Activated T-helper 1 cell treated with anti-CD3 and anti-CD28 coated beads, Interleukin-12 subunit alpha, Interleukin-12 subunit beta, Interleukin-2, Interleukin-4 antibody, amounts not matched to agents 30 ng/mL and 10 ng/mL and 1 ng/mL, durations not matched to agents 14 hours and 24 hours and 36 hours (primary cell): ENCODE data around the gene IFIT5. TPM values are rescaled to one million over a fixed set of nuclear protein-coding genes. Genes with fewer than 3 reads are reported as not detected.
"Not testable (repeated sequence)": the region's sequence is repeated elsewhere in the genome, so short reads cannot be mapped to it uniquely, and the experiment has no call there.

Experiments
- DNase-seq: peaks from one replicate; pipeline ENCODE4 v3.0.0; 2021; ENCODE audit warnings: low spot score
- H3K27ac Mint-ChIP-seq: one replicate; pipeline ENCODE4 v1.8.0; 2021; ENCODE audit warnings: mild to moderate bottlenecking, mixed read lengths
- H3K27me3 Mint-ChIP-seq: one replicate; pipeline ENCODE4 v1.8.0; 2022; ENCODE audit warnings: mild to moderate bottlenecking, moderate library complexity, mixed read lengths; ENCODE audit not compliant: insufficient read depth
- H3K36me3 Mint-ChIP-seq: one replicate; pipeline ENCODE4 v1.8.0; 2021; ENCODE audit warnings: low read depth, mixed read lengths
- H3K4me1 Mint-ChIP-seq: one replicate; pipeline ENCODE4 v1.8.0; 2021; ENCODE audit warnings: low read depth, mixed read lengths
- H3K4me3 Mint-ChIP-seq: one replicate; pipeline ENCODE4 v1.8.0; 2021; ENCODE audit warnings: mild to moderate bottlenecking, moderate library complexity, mixed read lengths
- H3K9me3 Mint-ChIP-seq: one replicate; pipeline ENCODE4 v1.8.0; 2021; ENCODE audit warnings: mixed read lengths
- intact Hi-C: fragments of 100-400 bp; cut with micrococcal nuclease; formaldehyde crosslinking; loops from one replicate; pipeline ENCODE4 v1.15.1; 2024
- total RNA-seq: library from RNA; stranded (reverse); gene quantifications from 2 replicates; pipeline ENCODE4 v1.2.3, GENCODE V29; 2022

IFIT5 gene
- total RNA-seq, 1 donor from 2014 or later = 8.7 TPM

DNA sequence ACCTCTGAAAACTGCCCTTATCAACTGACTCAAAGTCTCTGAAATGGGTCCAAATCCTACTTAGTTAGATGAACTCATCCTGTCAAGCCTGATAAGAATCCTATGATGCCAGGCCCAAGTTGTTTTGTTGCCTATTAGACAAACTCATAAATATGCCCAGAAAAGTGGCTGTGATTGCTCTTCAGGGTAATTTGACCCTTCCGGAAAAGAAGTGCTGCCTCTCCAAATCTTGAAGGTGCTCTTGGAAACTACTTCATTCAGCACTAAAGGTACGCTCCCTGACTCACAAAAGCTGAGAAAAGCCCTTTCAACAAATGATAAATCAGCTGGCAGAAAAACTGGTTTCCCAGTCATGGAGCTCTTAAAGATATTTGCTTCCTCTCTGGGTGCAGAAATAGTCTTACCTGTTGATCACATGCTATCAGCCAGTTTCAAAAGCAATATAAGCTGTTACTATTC, 6.7 kb downstream of the IFIT5 start:
- Mint-ChIP-seq H3K9me3 (no peaks in the 10 kb centered on the region), H3K27ac (no peak overlapping the region), H3K4me1 (peaks cover 30% of the 10 kb centered on the region), H3K36me3 (peaks cover 41% of the 10 kb centered on the region), H3K4me3 (no peak overlapping the region), H3K27me3 (no peaks in the 10 kb centered on the region)
- intact Hi-C loops = loop anchor here (10.0 kb wide), 1 partner anchor 1444 kb away; no protein-coding TSS in a partner anchor
- no peak for DNase-seq

DNA sequence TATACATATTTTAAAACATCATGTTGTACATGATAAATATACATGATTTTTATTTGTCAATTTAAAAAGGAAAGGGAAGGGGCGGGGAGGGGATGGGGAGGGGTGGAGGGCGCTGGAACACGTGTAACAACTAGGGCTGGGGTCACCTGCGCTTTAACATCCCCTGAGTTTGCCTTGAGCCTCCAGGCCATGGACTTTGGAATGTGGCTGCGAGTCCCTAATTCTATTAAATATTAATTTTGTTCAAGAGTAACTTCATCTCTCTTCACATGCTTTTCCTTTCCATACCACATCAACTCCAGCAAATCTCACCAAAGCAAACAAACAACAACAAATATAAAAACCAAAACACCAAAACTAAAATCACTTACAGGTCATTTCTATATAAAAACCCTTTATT, 10.6 kb downstream of the IFIT5 start:
- intact Hi-C loops = loop anchor here (10.0 kb wide), 1 partner anchor 1440 kb away; no protein-coding TSS in a partner anchor
- Mint-ChIP-seq H3K4me1 (no peaks in the 10 kb centered on the region), H3K9me3 (no peaks in the 10 kb centered on the region), H3K36me3 (peaks cover 21% of the 10 kb centered on the region), H3K27me3 (peaks cover 5% of the 10 kb centered on the region), H3K4me3 (no peak overlapping the region), H3K27ac (no peak overlapping the region)
- DNase-seq = no peak

DNA sequence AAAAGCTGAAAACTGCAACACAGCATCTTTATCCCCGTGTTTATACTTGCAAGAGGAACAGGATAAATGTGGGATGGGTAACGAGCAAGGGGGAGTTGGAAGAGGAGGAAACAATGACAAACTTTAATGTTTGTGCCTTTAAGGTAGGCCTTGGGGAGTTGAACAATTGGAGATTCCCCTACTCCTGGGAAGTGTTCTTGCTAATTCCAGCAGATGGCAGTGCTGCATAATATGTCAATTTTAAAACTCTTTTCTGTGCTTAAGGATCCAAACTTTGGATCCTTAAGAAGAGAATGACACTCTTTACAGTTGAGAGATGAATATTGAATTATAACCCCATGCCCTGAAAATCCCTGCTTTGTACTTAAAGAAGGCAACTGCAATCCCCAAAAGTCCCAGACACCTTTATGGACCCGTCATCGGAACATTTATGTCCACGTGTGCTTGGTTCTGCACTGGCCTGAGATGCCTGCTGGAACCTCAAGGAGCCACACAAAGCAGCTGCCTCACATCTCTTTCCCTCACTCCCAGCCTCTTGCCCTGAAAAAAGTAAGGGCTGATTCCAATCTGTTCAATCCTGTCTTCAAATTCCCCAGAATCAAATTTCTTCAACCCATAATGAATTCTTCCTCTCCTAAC, 12.0 kb downstream of the IFIT5 start:
- no peaks in the 10 kb centered on the region for H3K4me1 Mint-ChIP-seq
- peaks cover 5% of the 10 kb centered on the region for H3K27me3 Mint-ChIP-seq
- intact Hi-C loops = loop anchor here (1.0 to 10.0 kb wide), 3 partner anchors 11 to 1438 kb away; no protein-coding TSS in a partner anchor
- H3K9me3 Mint-ChIP-seq = no peaks in the 10 kb centered on the region
- DNase-seq = no peak
- H3K36me3 Mint-ChIP-seq = peaks cover 11% of the 10 kb centered on the region
- no peak overlapping the region for H3K27ac Mint-ChIP-seq
- no peak overlapping the region for H3K4me3 Mint-ChIP-seq

DNA sequence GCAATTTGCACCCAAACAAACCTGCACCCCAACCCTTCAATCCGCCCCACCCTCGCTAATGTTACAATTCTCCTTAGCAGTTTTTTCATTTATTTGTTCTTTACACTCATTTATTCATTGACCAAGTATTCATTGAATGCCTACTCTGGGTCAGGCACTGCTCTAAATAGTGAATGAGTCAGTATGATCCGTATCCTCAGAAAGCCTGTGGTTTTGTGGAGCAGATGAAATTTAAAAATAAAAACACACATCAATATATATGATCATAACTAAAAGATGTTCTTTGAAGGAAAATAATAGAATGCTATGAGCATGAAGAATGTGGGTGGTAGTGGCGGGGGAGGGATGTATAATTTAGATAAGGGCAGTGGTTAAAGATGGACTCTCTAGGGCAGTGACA, 13.3 kb downstream of the IFIT5 start:
- Mint-ChIP-seq H3K4me3 (no peak overlapping the region), H3K27ac (no peak overlapping the region), H3K9me3 (no peaks in the 10 kb centered on the region), H3K27me3 (peaks cover 14% of the 10 kb centered on the region), H3K36me3 (peaks cover 6% of the 10 kb centered on the region), H3K4me1 (no peaks in the 10 kb centered on the region)
- intact Hi-C loops = loop anchor here (10.0 kb wide), 1 partner anchor 1437 kb away; no protein-coding TSS in a partner anchor
- DNase-seq = no peak

DNA sequence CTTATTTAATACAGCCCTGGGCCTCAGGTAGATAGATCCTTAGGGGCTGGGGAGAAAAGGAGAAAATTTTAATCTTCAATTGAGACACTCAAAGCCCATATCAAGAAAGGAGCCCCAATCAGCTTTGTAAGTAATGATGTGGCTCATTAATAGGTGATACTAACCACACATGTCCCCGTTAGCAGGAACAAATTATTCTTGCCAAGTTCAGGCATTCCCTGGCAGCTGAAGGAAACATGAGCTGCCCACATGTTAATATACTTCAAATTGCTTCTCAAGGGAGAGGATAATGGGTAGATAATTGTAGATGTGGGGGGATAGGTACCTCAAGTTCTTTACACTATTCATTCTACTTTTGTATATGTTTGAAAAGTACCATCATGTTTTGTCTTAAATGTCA, 14.5 kb downstream of the IFIT5 start:
- peaks cover 22% of the 10 kb centered on the region for H3K27me3 Mint-ChIP-seq
- H3K9me3 Mint-ChIP-seq = no peaks in the 10 kb centered on the region
- no peak overlapping the region for H3K4me3 Mint-ChIP-seq
- DNase-seq = no peak
- H3K4me1 Mint-ChIP-seq = no peaks in the 10 kb centered on the region
- intact Hi-C loops = loop anchor here (10.0 kb wide), 1 partner anchor 1436 kb away; no protein-coding TSS in a partner anchor
- H3K36me3 Mint-ChIP-seq = peaks cover 2% of the 10 kb centered on the region
- H3K27ac Mint-ChIP-seq = no peak overlapping the region

DNA sequence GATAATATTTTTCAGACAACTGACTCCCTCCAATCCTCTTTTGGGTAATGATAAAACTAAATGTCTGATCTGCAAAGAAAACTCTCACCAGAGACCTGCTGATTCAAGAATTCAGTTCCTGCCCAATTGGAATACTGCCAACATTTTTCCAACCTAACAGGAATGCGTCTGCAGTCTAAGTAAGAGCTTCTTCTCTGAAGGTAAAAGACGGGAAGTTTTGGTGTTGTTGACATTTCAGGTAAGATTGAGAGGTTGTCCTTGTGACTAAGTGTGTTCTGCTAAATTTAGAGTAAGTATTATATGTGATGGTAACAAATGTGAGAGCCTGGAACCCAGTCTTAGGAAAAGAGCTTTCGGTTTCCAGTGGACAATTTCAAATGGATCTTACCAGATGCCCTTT, 17.6 kb downstream of the IFIT5 start:
- Mint-ChIP-seq H3K4me3 (no peak overlapping the region), H3K36me3 (no peaks in the 10 kb centered on the region), H3K27ac (no peak overlapping the region), H3K27me3 (peaks cover 39% of the 10 kb centered on the region), H3K9me3 (no peaks in the 10 kb centered on the region), H3K4me1 (no peaks in the 10 kb centered on the region)
- intact Hi-C loops = no loop called here
- DNase-seq = no peak

DNA sequence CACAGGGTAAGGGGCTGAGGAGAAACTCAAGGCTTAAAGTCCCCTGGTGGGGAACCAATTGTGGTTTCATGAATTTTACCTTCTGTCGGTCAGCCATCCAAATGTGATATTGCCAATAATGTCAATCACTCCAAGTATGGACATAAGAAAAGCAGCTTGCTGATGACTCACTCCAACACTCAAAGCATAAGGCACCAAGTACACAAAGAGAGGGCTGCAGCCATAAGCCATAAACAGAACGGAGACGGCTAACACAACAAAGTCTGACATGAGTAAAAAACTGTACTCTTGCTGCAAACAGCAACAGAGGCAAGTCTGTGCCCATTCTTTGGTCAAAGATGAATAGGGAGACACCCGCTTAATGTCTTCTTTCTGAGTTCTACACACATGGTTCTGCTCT, 24.2 kb downstream of the IFIT5 start:
- Mint-ChIP-seq H3K4me1 (no peaks in the 10 kb centered on the region), H3K27me3 (peaks cover 28% of the 10 kb centered on the region), H3K27ac (no peak overlapping the region), H3K36me3 (no peaks in the 10 kb centered on the region), H3K9me3 (no peaks in the 10 kb centered on the region), H3K4me3 (no peak overlapping the region)
- intact Hi-C loops = no loop called here
- no peak for DNase-seq

DNA sequence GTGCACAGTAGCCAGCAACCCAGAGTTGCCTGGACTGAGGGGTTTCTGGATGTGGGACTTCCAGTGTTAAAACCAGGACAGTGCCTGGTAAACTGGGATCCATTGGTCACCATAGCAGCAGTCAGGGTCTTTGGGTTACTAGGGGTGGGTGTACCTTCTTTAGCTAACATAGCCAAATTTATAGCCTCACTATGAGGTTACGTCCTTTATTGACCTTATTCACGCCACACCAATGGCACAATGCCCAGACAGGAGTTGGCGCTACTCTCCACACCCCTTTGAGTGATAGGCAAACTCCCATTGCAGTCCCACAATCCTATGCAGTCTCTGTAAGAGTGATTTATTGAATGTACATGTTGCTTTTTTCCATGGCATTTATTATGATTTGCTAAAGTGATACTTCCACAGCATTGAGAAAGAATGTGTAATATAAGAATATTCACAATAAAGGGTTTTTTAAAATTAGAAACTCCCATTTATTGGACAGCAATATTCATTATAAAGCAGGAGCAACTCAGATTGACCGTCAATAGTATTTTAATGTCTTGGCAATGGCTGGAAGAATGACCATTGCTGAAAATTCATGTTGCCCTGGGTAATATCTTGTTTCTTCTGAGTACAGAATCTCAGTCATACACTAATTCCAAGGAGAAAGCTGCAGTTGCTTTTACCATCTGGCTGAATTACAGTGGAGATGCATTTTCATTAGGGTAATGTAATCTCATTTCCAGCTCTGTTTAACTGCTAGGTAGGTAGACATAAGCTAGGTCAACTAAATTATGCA, 26.1 kb downstream of the IFIT5 start:
- intact Hi-C loops = no loop called here
- no peak for DNase-seq
- no peaks in the 10 kb centered on the region for H3K36me3 Mint-ChIP-seq
- H3K9me3 Mint-ChIP-seq = no peaks in the 10 kb centered on the region
- H3K4me1 Mint-ChIP-seq = no peaks in the 10 kb centered on the region
- no peak overlapping the region for H3K27ac Mint-ChIP-seq
- H3K4me3 Mint-ChIP-seq = no peak overlapping the region
- peaks cover 16% of the 10 kb centered on the region for H3K27me3 Mint-ChIP-seq

DNA sequence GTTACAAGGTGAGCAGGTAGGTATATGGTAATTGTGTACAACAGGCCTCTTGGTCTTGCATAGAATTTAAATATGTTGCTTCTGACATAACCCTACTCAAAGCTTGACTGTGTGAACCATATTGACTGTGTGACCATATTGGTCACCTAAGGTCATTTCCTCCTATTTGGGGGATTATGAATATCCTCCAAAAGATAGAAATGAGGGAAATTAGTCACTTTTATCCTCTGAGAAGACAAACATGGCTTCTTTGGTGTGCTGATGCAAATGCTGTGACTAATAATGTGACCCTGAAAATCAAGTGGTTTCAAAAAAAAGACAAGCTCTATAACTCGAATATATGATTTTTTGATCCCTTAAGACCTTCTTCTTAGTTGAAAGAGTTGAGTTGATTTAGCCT, 27.9 kb downstream of the IFIT5 start:
- H3K4me3 Mint-ChIP-seq = no peak overlapping the region
- H3K4me1 Mint-ChIP-seq = no peaks in the 10 kb centered on the region
- no peak overlapping the region for H3K27ac Mint-ChIP-seq
- peaks cover 9% of the 10 kb centered on the region for H3K27me3 Mint-ChIP-seq
- no peaks in the 10 kb centered on the region for H3K36me3 Mint-ChIP-seq
- DNase-seq = no peak
- intact Hi-C loops = no loop called here
- no peaks in the 10 kb centered on the region for H3K9me3 Mint-ChIP-seq

DNA sequence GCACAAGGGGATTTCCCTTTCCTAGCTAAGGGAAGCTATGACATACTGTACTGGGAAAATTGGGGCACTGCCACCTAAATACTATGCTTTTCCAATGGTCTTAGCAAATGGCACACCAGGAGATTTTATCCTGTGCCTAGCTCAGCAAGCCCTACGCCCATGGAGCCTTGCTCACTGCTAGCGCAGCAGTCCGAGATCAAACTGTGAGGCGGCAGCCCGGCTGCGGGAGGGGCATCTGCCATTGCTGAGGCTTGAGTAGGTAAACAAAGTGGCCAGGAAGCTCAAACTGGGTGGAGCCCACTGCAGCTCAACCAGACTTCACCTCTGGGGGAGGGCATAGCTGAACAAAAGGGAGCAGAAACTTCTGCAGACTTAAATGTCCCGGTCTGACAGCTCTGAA, 30.5 kb downstream of the IFIT5 start:
- peaks cover 13% of the 10 kb centered on the region for H3K27me3 Mint-ChIP-seq
- H3K36me3 Mint-ChIP-seq, H3K4me1 Mint-ChIP-seq, DNase-seq, H3K27ac Mint-ChIP-seq, H3K9me3 Mint-ChIP-seq, H3K4me3 Mint-ChIP-seq, intact Hi-C loops: not testable (repeated sequence)

DNA sequence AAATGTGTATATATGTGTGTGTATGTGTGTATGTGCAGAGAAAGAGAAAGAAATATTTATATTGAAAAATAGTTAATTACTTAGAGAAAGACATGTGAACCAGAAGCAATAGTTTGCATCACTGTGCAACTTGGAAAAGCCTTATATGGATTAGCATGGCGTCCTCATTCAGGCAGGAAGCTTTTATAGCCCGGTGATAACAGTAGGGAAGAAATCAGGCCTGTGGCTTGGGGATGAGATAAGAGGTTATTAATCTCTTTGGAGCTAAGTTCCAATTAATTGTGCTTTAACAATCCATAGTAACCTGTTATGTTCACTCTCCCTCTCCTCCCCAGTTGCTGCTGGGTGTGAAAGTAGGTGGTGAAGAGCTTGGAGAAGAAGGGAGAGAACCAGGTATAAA, 36.5 kb downstream of the IFIT5 start:
- H3K4me3 Mint-ChIP-seq = no peak overlapping the region
- peaks cover 21% of the 10 kb centered on the region for H3K27me3 Mint-ChIP-seq
- no peak for DNase-seq
- no peaks in the 10 kb centered on the region for H3K4me1 Mint-ChIP-seq
- no peaks in the 10 kb centered on the region for H3K9me3 Mint-ChIP-seq
- intact Hi-C loops = no loop called here
- H3K36me3 Mint-ChIP-seq = no peaks in the 10 kb centered on the region
- no peak overlapping the region for H3K27ac Mint-ChIP-seq

DNA sequence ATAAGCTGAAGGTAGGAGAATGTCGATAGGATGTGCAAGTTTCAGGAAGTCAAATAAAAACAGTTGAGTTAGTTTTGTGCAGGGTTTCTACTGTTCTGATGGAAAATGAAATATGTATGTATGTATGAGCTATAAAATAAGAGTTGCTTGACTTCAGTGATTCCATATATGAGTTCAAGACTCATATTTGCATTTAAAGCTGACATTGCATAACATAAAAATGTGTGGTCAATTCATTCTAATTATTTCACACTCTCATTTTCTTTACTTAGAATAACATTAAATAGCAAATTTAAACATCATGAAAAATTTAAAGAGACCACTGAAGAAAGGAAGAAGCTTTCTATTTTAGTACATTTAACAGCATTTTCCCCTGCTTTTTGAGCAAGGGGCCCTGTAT, 37.8 kb downstream of the IFIT5 start:
- DNase-seq = no peak
- Mint-ChIP-seq H3K9me3 (no peaks in the 10 kb centered on the region), H3K27ac (no peak overlapping the region), H3K36me3 (no peaks in the 10 kb centered on the region), H3K4me3 (no peak overlapping the region), H3K27me3 (peaks cover 22% of the 10 kb centered on the region), H3K4me1 (no peaks in the 10 kb centered on the region)
- intact Hi-C loops = no loop called here

DNA sequence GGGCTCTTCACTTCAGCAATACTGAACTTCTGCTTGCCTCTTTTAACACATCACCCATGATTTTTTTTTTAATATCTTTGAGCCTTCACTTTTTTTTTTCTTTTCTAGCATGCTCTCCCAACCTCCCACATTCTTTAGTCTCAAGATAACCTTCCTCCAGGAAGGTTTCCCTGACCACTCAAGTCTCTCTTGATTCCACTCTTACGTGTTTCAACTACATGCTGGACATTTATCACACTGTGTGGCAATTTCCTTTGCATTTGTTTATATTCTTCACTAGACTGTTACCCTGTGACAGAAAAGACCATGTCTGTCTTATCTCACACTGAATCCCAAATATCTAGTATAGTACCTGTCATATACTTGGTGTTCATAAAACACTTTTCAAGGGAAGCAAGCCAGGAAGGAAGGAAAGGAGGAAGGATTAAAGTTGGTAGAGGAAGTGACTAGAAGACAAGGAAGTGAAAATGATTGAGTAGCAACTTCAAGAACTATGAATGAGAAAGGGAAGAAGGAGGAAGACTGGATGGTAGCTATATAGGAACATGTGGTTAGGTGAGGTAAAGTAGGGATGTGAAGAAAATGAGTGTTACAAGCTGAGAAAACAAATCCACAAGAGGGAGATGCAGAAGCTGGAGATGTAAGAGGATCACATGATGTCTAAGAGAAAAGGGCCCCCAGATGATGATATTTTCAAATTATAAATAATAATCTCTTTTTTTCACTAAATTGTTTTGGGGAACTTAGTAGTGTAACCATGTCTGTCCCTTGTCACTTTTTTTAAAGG, 40.4 kb downstream of the IFIT5 start:
- peaks cover 16% of the 10 kb centered on the region for H3K27me3 Mint-ChIP-seq
- H3K9me3 Mint-ChIP-seq = no peaks in the 10 kb centered on the region
- H3K36me3 Mint-ChIP-seq = no peaks in the 10 kb centered on the region
- no peak for DNase-seq
- no peak overlapping the region for H3K4me3 Mint-ChIP-seq
- H3K4me1 Mint-ChIP-seq = no peaks in the 10 kb centered on the region
- intact Hi-C loops = no loop called here
- no peak overlapping the region for H3K27ac Mint-ChIP-seq
